K562 (cell line): ENCODE measurements around the gene SIGLEC1.

ENCODE experiments used
- SETDB1 ChIP-seq: IDR thresholded peaks from one replicate; pipeline ENCODE4 v1.6.1; 2012; ENCODE audit warnings: low read length, control low read depth, inconsistent platforms
- ZFX ChIP-seq: sonication (generic); formaldehyde crosslinking; IDR thresholded peaks from 2 replicates; pipeline ENCODE4 v1.8.0; 2022; ENCODE audit warnings: mild to moderate bottlenecking, missing genetic modification reagents, moderate library complexity
- TF ChIP-seq, protein P1 (sequence below), 3 experiments: IDR thresholded peaks in 2 of 3; conservative IDR thresholded peaks in 1 of 3; 2 replicates each; pipeline ENCODE4 v1.5.1; 2011 to 2012; ENCODE audit warnings: low read length in 3 of 3, mild to moderate bottlenecking in 3 of 3, control low read depth in 2 of 3, improper control_type of control experiment in 1 of 3, inconsistent platforms in 1 of 3, low read depth in 1 of 3, mixed read lengths in 1 of 3, moderate library complexity in 1 of 3; ENCODE audit not compliant: insufficient read depth in 2 of 3

DNA sequence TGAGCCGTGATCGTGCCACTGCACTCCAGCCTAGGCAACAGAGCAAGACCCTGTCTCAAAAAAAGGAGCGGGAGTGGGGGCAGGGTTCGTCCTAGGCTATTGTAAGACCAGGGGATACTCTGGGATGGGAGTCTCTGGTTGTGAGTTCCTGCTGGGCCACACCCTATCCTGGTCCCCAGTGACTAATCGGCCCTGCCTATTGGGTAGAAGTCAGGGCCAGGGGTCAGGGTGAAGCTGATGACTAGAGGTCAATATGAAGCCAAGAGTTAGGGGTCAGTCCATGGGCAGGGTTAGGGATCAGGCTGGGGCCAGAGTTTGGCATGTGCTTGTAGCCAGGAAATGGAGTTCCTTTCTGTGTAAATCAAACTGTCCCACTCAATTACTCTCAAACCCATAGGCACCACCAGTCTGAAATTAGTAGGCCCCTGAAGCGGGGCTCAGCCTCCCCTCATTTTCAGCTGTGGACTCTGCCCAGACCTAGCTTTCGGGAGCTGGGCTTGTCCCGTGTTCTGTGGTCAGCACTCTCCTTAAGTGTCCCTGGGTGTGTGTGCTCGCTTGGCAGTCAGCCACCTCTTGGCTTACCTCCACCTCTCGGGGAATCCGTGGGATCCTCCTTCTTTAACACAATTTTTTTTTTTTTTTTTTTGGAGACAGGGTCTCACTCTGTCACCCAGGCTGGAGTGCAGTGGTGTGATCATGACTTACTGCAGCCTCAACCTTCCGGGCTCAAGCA is 21.9 kb upstream of the SIGLEC1 start:
- TF ChIP-seq, protein P1, sequence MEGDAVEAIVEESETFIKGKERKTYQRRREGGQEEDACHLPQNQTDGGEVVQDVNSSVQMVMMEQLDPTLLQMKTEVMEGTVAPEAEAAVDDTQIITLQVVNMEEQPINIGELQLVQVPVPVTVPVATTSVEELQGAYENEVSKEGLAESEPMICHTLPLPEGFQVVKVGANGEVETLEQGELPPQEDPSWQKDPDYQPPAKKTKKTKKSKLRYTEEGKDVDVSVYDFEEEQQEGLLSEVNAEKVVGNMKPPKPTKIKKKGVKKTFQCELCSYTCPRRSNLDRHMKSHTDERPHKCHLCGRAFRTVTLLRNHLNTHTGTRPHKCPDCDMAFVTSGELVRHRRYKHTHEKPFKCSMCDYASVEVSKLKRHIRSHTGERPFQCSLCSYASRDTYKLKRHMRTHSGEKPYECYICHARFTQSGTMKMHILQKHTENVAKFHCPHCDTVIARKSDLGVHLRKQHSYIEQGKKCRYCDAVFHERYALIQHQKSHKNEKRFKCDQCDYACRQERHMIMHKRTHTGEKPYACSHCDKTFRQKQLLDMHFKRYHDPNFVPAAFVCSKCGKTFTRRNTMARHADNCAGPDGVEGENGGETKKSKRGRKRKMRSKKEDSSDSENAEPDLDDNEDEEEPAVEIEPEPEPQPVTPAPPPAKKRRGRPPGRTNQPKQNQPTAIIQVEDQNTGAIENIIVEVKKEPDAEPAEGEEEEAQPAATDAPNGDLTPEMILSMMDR (IDR thresholded peaks at IDR 0.05 in 2 of 3, conservative IDR thresholded peaks at IDR 0.05 in 1 of 3; ENCODE audit: insufficient read depth in 2 of 3, low read depth in 1 of 3, low read length in 3 of 3) = no peak
- TF ChIP-seq SETDB1 (no peak), ZFX (CRISPR knock-in tag) (no peak)
